DMS 273 treated with DMSO at 0.1 percent for 48 hours (cell line): ENCODE results near the gene MAU2.
A peak's percentile ranks its signal among the peaks of the same experiment; 100 is the strongest.
"Not testable (repeated sequence)": the region's sequence is repeated elsewhere in the genome, so short reads cannot be mapped to it uniquely, and the experiment has no call there.

ENCODE experiments used
- DNase-seq: peaks from one replicate; lab custom pipeline; 2025; lab: John Stamatoyannopoulos, UW

MAU2 gene

DNA sequence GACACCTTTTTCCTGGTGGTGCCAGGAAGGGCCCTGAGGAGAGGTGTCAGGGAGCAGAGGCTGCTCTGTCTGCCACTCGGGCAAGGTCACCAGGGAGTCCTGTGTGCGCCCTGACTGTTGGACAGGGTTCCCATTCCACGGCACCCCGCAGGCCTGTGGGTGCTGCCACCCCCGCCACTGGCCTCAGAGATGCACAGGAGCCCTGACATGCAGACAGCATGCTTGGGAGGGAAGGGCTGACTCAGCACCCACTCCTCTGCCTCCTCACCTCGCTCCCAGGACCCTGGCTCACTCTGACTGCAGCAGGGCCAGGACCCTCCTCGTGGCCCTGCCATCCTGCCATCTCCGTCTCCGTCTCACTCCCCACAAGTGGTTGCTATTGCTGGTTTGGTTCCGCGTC lies 25.3 kb downstream of the MAU2 start:
- no peak for DNase-seq

DNA sequence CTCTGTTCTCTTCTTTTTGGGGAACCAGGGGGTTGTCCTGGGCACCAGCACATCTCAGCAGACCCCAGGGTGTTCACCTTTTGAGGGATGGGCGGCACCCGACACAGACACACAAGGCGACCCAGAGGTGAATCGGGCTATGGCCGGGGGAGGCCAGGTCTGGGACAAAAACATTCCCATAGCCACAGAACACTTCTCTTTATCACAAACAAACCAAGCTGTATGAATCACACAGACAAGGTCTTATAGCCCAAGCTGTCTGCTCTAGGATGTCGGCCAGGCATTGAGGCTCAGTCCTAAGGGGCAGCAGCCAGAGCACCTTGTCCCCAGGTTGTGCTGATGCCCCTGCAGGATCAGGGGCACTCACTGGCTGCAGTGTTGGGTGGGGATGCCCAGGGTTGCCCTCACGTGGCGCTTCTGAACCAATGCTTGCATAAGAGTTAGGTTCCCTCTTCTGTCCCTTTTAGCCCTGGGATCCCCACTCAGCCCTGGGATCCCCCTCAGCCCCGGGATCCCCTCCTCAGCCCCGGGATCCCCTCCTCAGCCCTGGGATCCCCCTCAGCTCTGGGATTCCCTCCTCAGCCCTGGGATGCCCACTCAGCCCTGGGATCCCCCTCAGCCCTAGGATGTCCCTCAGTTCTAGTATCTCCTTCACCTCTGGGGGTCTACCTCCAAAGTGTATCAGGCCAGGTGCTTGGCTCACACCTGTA lies 26.9 kb downstream of the MAU2 start:
- DNase-seq: no peak

DNA sequence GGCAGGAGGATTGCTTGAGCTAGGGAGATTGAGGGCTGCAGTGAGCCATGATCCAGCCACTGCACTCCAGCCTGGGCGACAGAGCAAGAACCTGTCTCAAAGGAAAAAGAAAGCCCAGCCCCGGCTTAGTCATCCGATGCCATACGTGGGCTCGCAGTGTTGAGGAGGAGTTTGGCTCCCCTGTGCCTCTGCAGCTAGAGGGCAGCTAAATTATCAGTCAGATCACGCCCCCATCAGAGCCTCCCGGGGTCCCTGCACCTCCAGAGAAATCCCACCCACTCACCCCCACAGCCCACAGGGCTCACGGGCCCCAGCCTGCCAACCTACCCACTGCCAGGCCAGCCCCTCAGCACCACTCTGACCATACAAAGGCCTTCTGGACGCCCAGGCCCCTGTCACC lies 27.6 kb downstream of the MAU2 start:
- DNase-seq: no peak

DNA sequence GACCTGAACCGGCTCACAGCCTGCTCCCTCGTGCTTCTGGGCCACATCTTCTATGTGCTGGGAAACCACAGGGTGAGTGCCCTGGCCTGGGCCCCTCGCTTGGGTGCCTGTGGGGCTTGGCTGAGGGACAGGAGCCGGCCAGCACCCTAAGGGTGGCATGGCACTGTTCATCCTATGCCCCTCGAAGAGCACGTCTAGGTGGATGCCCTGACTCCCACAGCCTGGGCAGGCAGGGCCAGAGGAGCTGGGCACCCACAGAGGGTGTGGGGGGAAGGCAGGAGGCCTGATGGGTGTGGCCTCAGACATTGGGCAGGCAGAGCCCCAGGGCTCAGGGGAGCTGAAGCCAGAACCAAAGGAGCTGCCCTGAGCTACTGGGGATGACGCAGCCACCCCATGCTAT lies 28.7 kb downstream of the MAU2 start:
- no peak for DNase-seq

DNA sequence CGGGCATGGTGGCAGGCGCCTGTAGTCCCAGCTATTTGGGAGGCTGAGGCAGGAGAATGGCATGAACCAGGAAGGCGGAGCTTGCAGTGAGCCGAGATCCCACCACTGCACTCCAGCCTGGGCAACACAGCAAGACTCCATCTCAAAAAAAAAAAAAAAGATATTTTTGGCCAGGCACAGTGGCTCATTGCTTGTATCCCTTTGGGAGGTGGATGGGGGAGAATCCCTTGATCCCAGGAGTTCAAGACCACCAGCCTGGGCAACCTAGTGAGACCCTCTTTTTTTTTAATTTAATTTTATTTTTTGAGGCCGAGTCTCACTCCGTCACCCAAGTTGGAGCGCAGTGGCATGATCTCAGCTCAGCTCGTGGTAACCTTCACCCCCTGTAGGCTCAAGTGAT lies 30.1 kb downstream of the MAU2 start:
- DNase-seq: not testable (repeated sequence)

DNA sequence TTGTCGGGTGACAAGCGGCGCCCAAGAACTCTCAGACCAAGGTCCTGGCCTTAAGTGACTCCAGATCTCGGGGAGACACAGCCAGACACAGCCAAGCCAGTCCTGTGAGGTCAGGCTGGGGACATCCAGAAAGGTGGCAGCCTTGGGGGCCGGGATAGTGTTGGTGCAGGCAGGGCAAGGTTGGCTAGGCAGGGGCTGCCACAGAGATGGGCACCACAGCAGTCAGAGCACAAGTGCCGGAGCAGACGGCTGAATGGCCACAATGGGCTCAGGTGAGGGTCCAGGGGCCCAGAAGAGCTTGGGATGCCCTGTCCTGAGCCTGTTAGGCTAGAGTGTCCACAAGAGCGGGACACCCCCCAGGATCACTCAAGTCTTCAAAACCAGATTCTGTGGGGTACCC lies 32.2 kb downstream of the MAU2 start:
- DNase-seq: no peak

DNA sequence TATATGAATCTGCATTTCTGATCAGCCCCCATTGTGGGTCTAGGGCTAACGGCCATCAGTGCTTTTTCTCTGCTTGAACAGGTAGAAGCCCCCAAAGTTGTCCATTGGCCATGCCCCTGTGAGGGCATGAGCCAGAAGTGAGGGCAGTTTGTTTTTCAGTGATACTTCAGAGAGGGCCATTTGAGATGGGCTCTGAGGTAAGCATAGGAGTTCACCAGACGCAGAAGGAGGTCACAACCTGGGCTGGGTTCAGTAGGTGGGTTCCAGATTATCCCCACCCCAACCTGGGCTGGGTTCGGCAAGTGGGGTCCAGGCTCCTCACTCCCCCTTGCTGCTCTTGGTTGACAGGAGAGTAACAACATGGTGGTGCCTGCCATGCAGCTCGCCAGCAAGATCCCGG lies 33.4 kb downstream of the MAU2 start:
- DNase-seq: no peak

DNA sequence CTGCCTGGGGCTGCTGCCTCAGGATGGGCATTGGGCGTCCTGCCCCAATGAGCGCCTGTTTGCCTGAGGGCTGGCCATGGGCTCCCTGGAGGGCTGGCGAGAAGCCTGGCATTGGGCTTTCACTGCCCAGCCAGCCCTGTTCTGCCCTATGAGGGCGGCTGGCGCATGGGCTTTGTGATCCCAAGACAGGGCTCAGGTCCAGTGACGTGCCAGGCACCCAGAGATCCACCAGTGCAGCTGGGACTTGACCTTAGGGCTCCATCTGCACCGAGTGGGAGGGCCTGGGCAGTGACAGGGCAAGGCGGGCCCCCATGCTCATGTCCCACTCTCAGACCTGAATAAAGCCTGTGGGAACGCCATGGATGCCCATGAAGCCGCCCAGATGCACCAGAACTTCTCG lies 34.3 kb downstream of the MAU2 start:
- no peak for DNase-seq

DNA sequence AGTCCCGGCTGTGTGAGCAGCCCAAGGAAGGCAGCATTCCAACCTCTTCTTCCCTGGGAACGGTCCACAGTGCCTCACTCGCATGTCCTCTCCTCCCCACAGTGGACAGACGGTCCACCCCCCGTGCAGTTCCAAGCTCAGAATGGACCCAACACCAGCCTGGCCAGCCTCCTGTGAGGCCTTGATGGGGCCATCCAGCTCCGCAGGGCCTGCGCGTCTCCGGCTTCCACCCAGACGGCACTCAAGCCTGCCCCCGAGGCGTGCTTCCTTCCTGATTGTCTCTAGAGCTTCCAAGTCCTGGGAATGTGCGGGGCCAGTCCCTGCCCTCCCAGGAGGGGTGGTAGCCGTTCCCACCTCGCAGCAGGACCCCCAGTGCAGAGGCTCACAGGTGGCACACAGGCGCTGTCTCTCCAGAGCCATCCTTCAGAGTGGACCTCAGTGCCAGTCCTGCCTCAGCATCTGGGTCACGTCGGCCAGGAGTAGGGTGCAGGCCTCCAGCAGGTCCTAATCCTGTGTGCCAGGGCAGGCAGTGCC lies 35.0 kb downstream of the MAU2 start:
- DNase-seq: no peak

DNA sequence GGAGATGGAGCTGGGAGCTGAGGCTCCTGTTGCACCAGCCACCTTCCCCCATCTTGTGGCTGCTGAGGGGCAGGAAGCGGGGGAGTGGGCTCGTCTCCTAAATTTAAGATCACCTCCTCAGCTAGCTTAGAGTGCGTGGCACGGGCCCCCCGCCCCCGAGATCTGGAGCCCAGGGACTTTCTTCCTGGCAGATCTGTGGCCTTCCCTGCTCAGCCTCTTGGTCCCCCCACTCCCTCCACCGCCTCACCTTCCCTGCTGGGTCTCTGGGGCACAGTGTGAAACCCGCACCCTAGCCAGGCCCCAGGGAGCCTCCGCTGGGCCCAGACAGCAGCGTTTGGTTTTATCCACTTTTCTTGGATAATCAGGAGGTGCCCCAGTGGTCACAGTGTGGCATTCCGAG lies 35.9 kb downstream of the MAU2 start:
- no peak for DNase-seq

DNA sequence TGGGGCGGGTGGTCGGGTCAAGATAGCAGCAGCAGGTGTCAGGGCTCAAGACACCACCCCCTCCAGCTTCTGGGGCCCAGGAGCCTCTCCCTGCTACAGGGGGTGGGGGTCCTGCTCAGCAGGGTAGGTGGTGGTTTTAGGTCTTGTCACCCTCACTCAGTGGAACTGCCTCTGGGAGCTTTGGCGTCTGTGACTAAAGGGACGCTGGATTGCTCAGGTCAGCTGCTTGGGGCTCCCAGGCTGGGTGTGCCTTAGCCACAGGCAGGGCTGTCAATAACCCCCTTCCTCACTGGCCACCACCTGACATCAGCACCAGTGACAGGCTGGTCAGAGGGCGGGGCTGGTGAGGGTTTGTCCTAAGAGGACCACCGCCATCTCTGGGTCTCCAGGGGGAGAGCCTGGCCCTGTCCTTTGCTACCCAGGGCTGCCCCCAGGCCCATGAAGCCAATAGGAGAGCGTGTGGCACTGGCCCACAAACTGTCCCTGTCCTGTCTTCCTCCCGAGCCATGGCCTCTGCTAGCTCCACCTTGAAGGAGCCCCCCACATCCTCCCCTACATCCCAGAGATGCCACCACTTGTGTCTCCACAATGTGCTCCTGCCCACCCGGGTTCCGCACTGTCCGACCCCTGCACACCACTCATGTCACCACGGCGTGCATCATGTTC lies 36.4 kb downstream of the MAU2 start:
- no peak for DNase-seq

DNA sequence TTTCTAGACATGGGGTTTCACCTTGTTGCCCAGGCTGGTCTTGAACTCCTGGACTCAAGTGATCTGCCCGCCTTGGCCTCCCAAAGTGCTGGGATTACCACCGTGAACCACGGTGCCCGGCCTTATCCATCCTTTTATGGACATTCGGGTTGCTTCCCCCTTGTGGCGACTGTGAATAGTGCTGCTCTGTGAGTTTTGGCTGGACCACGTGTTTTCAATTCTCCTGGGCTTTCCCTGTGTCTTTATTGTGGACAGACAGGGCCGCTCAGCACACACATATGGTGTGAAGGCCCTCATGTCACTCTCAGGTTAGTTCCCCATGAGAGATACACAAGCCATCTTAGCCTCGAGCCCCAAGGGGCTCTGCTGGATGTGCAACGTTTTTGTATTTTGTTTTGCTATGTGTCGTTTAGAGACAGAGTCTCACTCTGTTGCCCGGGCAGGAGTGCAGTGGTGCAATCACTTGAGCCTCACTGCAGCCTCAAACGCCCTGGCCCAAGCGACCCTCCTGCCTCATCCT lies 40.5 kb downstream of the MAU2 start:
- DNase-seq: peak; percentile 76

DNA sequence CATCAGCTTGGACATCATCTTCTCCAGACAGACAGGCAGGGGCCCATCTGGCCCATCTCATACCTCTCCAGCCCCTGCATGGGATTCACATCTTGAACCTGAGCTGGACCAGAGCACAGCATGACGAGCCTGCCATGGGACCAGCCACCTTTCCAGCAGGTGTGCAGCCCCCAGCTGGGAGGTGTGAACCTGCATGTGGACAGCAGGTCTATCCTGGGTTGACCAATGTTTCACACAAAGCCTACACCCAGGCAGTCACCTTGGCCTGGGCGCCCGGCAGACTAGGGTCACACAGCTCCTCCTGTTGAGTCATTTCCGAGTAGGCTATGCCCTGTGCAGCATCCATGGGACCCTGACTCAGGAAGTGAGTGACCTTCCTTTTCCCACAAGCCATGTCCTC lies 41.4 kb downstream of the MAU2 start:
- no peak for DNase-seq

DNA sequence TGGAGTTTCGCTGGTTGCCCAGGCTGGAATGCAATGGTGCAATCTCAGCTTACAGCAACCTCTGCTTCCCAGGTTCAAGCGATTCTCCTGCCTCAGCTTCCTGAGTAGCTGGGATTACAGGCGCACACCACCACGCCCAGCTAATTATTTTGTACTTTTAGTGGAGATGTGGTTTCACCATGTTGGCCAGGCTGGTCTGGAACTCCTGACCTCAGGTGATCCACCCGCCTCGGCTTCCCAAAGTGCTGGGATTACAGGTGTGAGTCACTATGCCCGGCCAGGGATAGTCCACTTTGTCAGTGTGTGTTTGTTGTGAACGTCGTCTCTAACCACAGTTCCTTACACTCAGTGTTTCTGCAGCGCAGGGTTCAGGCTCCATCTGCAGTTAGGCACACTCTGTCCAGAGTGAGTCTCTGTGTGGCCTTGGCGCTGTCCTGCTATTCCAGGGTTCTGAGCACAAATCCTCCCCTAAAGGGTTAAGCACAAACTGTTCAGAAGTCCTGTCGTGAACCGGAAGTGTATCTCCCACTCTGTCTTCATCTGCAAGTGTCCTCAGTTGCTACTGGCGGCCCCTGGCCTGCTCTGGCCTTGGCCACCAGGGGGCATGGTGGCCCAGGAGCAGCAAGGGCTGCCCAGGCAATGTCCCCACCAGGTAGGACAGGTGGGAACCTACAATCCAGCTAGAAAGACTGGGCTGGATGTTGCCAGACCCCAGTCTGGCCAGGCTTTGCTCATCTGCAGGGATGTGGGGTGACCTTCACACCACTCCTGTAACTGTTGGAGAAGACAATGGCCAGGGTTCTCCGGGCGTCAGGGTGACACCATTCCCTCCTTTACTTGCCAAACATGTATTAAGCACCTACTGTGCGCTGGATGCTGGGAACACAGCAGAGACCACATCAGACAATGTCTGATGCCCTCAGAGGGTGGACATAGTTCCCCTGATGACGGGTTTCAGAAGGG lies 46.1 kb downstream of the MAU2 start:
- DNase-seq: no peak

DNA sequence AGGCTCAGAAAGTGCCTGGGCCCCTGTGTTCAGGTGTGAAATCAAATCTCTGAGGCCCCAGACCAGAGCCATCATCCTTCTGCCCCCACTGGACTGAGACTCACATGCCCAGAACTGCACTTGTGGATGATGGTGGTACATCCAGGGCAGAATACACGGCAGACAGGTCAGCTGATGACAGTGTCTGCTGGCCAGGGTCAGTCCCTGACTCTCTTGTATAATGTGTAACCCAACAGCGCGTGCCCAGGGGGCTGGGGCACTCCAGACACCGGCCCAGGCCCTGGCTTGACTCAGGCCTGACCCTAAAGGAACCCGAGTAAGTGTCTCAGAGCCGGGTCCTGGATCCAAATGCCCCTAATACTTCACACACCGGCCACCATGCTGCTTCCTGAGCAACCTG lies 47.5 kb downstream of the MAU2 start:
- DNase-seq: no peak

DNA sequence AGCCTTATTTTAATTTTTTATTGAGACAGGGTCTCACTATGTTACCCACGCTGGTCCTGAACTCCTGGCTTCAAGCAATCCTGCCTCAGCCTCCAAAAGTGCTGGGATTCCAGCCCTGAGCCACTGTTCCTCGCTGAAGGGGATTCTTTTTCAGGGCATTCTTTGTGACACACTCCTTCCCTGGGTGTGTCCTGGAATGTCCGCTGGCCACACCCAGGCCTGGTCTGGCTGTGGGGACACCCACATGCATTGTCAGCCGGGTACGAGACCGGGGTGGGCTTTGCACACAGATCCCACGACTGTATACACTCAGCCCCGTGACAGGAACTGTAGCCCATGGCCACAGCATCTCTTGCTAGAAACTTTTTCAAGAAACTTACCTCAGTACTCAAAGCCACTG lies 50.4 kb downstream of the MAU2 start:
- DNase-seq: no peak

DNA sequence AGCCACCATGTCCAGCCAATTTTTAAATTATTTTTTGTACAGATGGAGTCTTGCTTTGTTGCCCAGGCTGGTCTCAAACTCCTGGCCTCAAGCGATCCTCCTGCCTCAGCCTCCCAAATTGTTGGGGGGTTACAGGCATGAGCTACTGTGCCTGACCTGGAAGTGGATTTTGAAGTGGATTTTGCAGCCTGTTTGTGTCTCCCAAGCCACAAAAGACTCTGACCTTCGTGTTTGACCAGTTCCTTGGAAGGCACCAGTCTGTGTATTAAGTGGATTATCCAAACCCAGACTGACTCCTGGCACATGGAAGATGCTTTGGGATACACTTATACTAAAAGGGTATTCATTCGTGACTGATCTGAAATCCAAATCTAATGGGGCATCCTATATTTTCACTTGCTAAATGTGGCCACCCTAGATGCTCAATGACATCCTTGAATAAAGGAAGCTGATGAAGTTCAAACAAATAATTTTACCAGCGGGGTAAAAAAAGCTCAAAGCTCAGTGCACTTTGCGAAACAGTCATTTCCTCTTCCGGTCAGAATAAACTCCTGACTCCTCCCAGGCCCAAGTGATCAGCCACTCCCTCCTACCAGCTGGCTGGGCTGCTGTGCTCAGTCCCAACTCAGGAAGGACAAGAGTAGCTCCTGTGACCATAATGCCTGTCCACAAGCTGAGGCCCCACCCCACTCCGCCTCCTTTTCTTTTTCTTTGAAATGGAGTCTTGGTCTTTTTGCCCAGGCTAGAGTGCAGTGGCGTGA lies 52.2 kb downstream of the MAU2 start:
- DNase-seq: no peak

DNA sequence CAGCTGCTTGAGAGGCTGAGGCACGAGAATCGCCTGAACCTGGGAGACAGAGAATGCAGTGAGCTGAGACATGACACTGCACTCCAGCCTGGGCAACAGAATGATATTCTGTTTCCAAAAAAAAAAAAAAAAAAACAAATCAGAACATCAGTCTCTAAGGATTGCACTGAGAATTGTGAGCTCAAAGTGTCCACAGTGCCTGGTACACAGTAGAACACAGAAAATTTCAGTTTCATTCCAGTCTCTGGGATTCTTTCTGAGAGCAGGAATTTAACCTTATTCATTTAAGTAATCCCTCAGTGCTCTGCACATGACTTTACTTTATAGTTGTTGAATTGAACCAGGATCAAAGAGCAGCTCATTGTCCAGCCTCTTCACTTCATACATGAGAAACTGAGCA lies 58.9 kb downstream of the MAU2 start:
- no peak for DNase-seq

DNA sequence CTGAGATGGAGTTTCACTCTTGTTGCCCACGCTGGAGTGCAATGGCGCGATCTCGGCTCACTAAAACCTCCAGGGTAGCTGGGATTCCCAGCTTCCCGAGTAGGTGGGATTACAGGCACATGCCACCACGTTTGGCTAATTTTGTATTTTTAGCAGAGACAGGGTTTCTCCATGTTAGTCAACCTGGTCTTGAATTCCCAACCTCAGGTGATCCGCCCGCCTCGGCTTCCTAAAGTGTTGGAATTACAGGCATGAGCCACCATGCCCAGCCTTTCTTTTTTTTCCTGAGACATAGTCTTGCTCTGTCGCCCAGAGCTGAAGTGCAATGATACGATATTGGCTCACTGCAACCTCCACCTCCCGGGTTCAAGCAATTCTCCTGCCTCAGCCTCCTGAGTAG lies 59.7 kb downstream of the MAU2 start:
- DNase-seq: not testable (repeated sequence)

DNA sequence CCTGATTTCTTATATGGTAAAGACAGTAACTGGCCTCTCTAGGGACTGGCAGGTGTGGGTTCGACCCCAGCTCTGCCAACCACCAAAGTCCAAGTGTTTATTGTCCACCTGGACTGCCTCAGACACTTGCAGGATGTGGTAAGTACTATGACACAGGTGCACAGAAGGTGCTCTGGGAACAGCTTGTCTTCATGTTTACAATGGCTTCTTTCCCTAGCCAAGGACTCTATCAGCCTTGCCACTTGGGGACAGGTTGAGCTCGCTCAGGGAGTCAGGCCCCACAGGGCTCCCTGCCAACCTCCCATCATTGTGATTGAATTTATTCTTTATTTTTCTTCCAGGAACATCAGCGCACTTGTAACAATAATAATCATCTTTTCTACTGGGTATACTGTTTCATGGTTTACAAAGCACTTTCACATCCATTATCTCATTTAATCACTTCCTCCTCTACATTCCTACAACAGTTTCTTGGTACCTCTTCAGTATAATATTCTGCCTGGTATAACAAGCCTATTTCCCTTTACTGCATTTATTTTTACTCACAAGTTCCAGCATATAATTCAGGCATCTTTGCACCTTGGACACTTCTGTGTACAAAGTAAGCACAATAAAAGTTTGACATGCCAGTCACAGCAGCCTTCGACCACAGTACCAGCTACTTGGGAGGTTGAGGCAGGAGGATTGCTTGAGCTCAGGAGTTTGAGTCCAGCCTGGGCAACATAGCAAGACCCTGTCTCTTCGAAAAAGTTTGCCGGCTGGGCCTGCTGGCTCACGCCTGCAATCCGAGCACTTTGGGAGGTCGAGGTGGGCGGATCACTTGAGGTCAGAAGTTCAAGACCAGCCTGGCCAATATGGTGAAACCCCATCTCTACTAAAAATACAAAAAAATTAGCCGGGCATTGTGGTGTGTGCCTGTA lies 60.6 kb downstream of the MAU2 start:
- no peak for DNase-seq

DNA sequence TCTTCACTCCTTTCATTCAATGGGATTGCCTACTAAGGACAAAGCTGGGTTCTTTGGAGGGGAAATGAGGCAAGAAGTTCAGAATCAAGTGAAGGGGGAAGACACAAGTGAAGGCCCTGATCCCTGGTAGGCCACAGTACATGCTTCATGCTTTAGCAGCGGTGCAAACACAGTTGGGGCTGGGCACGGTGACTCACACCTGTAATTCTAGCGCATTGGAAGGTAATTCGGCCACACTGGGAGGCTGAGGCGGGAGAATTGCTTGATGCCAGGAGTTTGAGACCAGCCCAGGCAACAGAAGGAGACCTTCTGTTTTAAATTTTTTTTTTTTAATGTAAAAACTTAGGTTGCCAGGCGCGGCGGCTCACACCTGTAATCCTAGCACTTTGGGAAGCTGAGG lies 61.5 kb downstream of the MAU2 start:
- no peak for DNase-seq
